H9 (cell line): ENCODE results near the gene COQ8B. TPM values are rescaled to one million over a fixed set of nuclear protein-coding genes. Genes with fewer than 3 reads are reported as not detected.

ENCODE experiments used
- DNase-seq: peaks from one replicate; pipeline ENCODE4 v3.0.0-alpha.2; 2017
- H2AFZ ChIP-seq: one replicate; pipeline ENCODE4 v1.6.1; 2013; ENCODE audit warnings: mild to moderate bottlenecking, low read length, control low read depth, moderate library complexity
- H2AK5ac ChIP-seq: 2 replicates; pipeline ENCODE4 v1.6.1; 2013; ENCODE audit warnings: low read length, control low read depth, mixed read lengths; ENCODE audit not compliant: insufficient read length
- H2BK120ac ChIP-seq: one replicate; pipeline ENCODE4 v1.6.1; 2013; ENCODE audit warnings: low read depth, mild to moderate bottlenecking, low read length, control low read depth, inconsistent platforms; ENCODE audit not compliant: poor library complexity, severe bottlenecking
- H2BK12ac ChIP-seq: 2 replicates; pipeline ENCODE4 v1.6.1; 2013; ENCODE audit warnings: low read length, control low read depth, mixed read lengths, low read depth; ENCODE audit not compliant: insufficient read length
- H2BK15ac ChIP-seq: 2 replicates; pipeline ENCODE4 v1.6.1; 2013; ENCODE audit warnings: low read depth, low read length, control low read depth
- H2BK20ac ChIP-seq: one replicate; pipeline ENCODE4 v1.6.1; 2013; ENCODE audit warnings: low read depth, mild to moderate bottlenecking, low read length, control low read depth, inconsistent platforms; ENCODE audit not compliant: poor library complexity, severe bottlenecking
- H2BK5ac ChIP-seq: 2 replicates; pipeline ENCODE4 v1.6.1; 2013; ENCODE audit warnings: low read length, control low read depth, mixed read lengths; ENCODE audit not compliant: insufficient read length
- H3K14ac ChIP-seq: 2 replicates; pipeline ENCODE4 v1.6.1; 2013; ENCODE audit warnings: low read length, control low read depth; ENCODE audit not compliant: insufficient read depth
- H3K18ac ChIP-seq: 2 replicates; pipeline ENCODE4 v1.6.1; 2013; ENCODE audit warnings: low read depth, mild to moderate bottlenecking, mixed read lengths, low read length, control low read depth; ENCODE audit not compliant: insufficient read length
- H3K23ac ChIP-seq: 2 replicates; pipeline ENCODE4 v1.6.1; 2013; ENCODE audit warnings: low read length, control low read depth, mixed read lengths, low read depth; ENCODE audit not compliant: insufficient read length
- H3K23me2 ChIP-seq: 2 replicates; pipeline ENCODE4 v1.6.1; 2013; ENCODE audit warnings: low read depth, mild to moderate bottlenecking, mixed read lengths, low read length, control low read depth; ENCODE audit not compliant: insufficient read length, poor library complexity, severe bottlenecking
- H3K27ac ChIP-seq: 2 replicates; pipeline ENCODE4 v1.5.1; 2013; ENCODE audit warnings: low read length, control low read depth, mixed read lengths, low read depth; ENCODE audit not compliant: insufficient read length
- H3K27me3 ChIP-seq: 2 replicates; pipeline ENCODE4 v1.6.1; 2013; ENCODE audit warnings: low read length, control low read depth, inconsistent platforms; ENCODE audit not compliant: insufficient read depth
- H3K4ac ChIP-seq: 2 replicates; pipeline ENCODE4 v1.6.1; 2013; ENCODE audit warnings: low read depth, mild to moderate bottlenecking, control low read depth, inconsistent platforms, low read length, moderate library complexity
- H3K4me1 ChIP-seq: 2 replicates; pipeline ENCODE4 v1.6.1; 2013; ENCODE audit warnings: low read length, control low read depth, inconsistent platforms; ENCODE audit not compliant: insufficient read depth
- H3K4me2 ChIP-seq: 2 replicates; pipeline ENCODE4 v1.6.1; 2013; ENCODE audit warnings: low read length, control low read depth, mixed read lengths; ENCODE audit not compliant: insufficient read length, insufficient read depth
- H3K56ac ChIP-seq: 2 replicates; pipeline ENCODE4 v1.6.1; 2013; ENCODE audit warnings: low read depth, mild to moderate bottlenecking, mixed read lengths, low read length, control low read depth; ENCODE audit not compliant: insufficient read length
- H3K79me1 ChIP-seq: 2 replicates; pipeline ENCODE4 v1.6.1; 2013; ENCODE audit warnings: low read depth, mild to moderate bottlenecking, moderate library complexity, low read length, control low read depth, inconsistent platforms; ENCODE audit not compliant: insufficient read depth, poor library complexity, severe bottlenecking
- H3K79me2 ChIP-seq: 2 replicates; pipeline ENCODE4 v1.6.1; 2013; ENCODE audit warnings: low read length, control low read depth, inconsistent platforms; ENCODE audit not compliant: insufficient read depth
- H3K9ac ChIP-seq: 2 replicates; pipeline ENCODE4 v1.6.1; 2013; ENCODE audit warnings: low read length, control low read depth, mixed read lengths; ENCODE audit not compliant: insufficient read length; ENCODE audit errors: extremely low read depth
- H3K9me3 ChIP-seq: one replicate; pipeline ENCODE4 v1.6.1; 2013; ENCODE audit warnings: low read depth, low read length, inconsistent platforms; ENCODE audit not compliant: control insufficient read depth
- H3T11ph ChIP-seq: one replicate; pipeline ENCODE4 v1.6.1; 2013; ENCODE audit warnings: mild to moderate bottlenecking, low read length, control low read depth, inconsistent platforms
- H4K20me1 ChIP-seq: one replicate; pipeline ENCODE4 v1.6.1; 2013; ENCODE audit not compliant: control insufficient read depth, insufficient read length, insufficient read depth
- H4K5ac ChIP-seq: 2 replicates; pipeline ENCODE4 v1.6.1; 2013; ENCODE audit warnings: low read depth, mild to moderate bottlenecking, mixed read lengths, low read length, control low read depth; ENCODE audit not compliant: insufficient read length
- H4K8ac ChIP-seq: replicated peaks from 2 replicates; pipeline ENCODE4 v1.6.1; 2013; ENCODE audit warnings: low read length, control low read depth, mixed read lengths, low read depth; ENCODE audit not compliant: insufficient read length
- H4K91ac ChIP-seq: 2 replicates; pipeline ENCODE4 v1.6.1; 2013; ENCODE audit warnings: low read depth, mild to moderate bottlenecking, moderate library complexity, mixed read lengths, low read length, control low read depth; ENCODE audit not compliant: insufficient read length
- H3K27ac Mint-ChIP-seq, 3 experiments: 2 replicates in 2 of 3; 3 replicates in 1 of 3; pipeline ENCODE4 v1.8.0; 2020 to 2021; ENCODE audit warnings: mixed read lengths in 3 of 3, mild to moderate bottlenecking in 1 of 3, moderate library complexity in 1 of 3
- H3K27me3 Mint-ChIP-seq: 2 replicates; pipeline ENCODE4 v1.8.0; 2021; ENCODE audit warnings: low read depth, mild to moderate bottlenecking, moderate library complexity, mixed read lengths
- H3K36me3 Mint-ChIP-seq, 3 experiments: 2 replicates in 2 of 3; 3 replicates in 1 of 3; pipeline ENCODE4 v1.8.0; 2020 to 2021; ENCODE audit warnings: low read depth in 3 of 3, mixed read lengths in 3 of 3; ENCODE audit not compliant: insufficient read depth in 1 of 3
- H3K4me1 Mint-ChIP-seq, 2 experiments: 2 replicates each; pipeline ENCODE4 v1.8.0; 2020; ENCODE audit warnings: mixed read lengths in 2 of 2
- H3K4me3 Mint-ChIP-seq, 2 experiments: 2 replicates in 1 of 2; 3 replicates in 1 of 2; pipeline ENCODE4 v1.8.0; 2020 to 2021; ENCODE audit warnings: mild to moderate bottlenecking in 2 of 2, mixed read lengths in 2 of 2, moderate library complexity in 1 of 2
- H3K9me3 Mint-ChIP-seq, 2 experiments: 2 replicates in 1 of 2; 3 replicates in 1 of 2; pipeline ENCODE4 v1.8.0; 2020; ENCODE audit warnings: mild to moderate bottlenecking in 2 of 2, mixed read lengths in 2 of 2, moderate library complexity in 1 of 2
- CTCF ChIP-seq: fragments of 200-600 bp; sonication (generic); conservative IDR thresholded peaks from 3 replicates; pipeline ENCODE4 v1.8.0; 2021; ENCODE audit warnings: antibody characterized with exemption, mild to moderate bottlenecking
- WGBS: extraction: QIAGEN DNeasy Blood & Tissue Kit; methylation state at CpG from one replicate; pipeline ENCODE4 v1.1.7; 2013; ENCODE audit warnings: missing lambda C conversion rate, low lambda C conversion rate, mixed read lengths; ENCODE audit not compliant: insufficient read length; ENCODE audit errors: extremely low coverage; 5-methylcytosine and 5-hydroxymethylcytosine counted together
- total RNA-seq: library from RNA; stranded (reverse); gene quantifications from 2 replicates; pipeline ENCODE4 v1.2.1, GENCODE V29; 2021

Gene COQ8B
- total RNA-seq, 1 experiment from 2014 or later = 40.5 TPM

GRCh38 chr19:40740747-40741146 is 24.1 kb upstream of the COQ8B start:
- H3K4ac ChIP-seq = no peak overlapping the region
- no peak overlapping the region for H3K18ac ChIP-seq
- no peak overlapping the region for H2BK12ac ChIP-seq
- H3K56ac ChIP-seq = no peak overlapping the region
- H3K4me3 Mint-ChIP-seq = no peak overlapping the region
- peak overlapping the region in 2 of 3 experiments; percentile 51 to 92; a peak in 4 of 7 replicates for H3K27ac Mint-ChIP-seq
- no peak overlapping the region for H3T11ph ChIP-seq
- no peak overlapping the region for H2BK20ac ChIP-seq
- H3K79me1 ChIP-seq = no peaks in the 10 kb centered on the region
- H3K4me2 ChIP-seq = no peak overlapping the region
- DNase-seq = no peak
- H3K27me3 ChIP-seq = no peaks in the 10 kb centered on the region
- H2BK120ac ChIP-seq = no peak overlapping the region
- H4K8ac ChIP-seq = no peak overlapping the region
- no peak overlapping the region for H2AFZ ChIP-seq
- H3K27me3 Mint-ChIP-seq = no peaks in the 10 kb centered on the region
- no peaks in the 10 kb centered on the region for H3K23me2 ChIP-seq
- no peaks in the 10 kb centered on the region for H3K9me3 Mint-ChIP-seq
- no peaks in the 10 kb centered on the region for H4K20me1 ChIP-seq
- no peak overlapping the region for H3K14ac ChIP-seq
- no peak overlapping the region for H4K91ac ChIP-seq
- H4K5ac ChIP-seq = no peak overlapping the region
- H3K27ac ChIP-seq = no peak overlapping the region
- no peak overlapping the region for H2BK15ac ChIP-seq
- H3K23ac ChIP-seq = no peak overlapping the region
- no peak overlapping the region for H3K9ac ChIP-seq
- no CpG with 5 or more reads among the region's 6 CpGs for WGBS
- H2AK5ac ChIP-seq = no peak overlapping the region
- H3K4me1 ChIP-seq = 0 out of 2 replicates have a peak, but pooled peaks cover 4% of the 10 kb centered on the region
- H3K36me3 Mint-ChIP-seq = peaks cover 6 to 37% (median 30%) of the 10 kb centered on the region in 3 experiments; a peak in 6 of 7 replicates
- H3K4me1 Mint-ChIP-seq = peaks cover 11 to 15% of the 10 kb centered on the region in 2 experiments
- H2BK5ac ChIP-seq = no peak overlapping the region
- no peaks in the 10 kb centered on the region for H3K9me3 ChIP-seq
- no peak for TF ChIP-seq CTCF
- H3K79me2 ChIP-seq = no peaks in the 10 kb centered on the region
